Osteocyte (in vitro differentiated cells): ENCODE results near the gene GSTT2. TPM values are rescaled to one million over a fixed set of nuclear protein-coding genes. Genes with fewer than 3 reads are reported as not detected.
A peak's percentile ranks its signal among the peaks of the same experiment; 100 is the strongest.
"Not testable (repeated sequence)": the region's sequence is repeated elsewhere in the genome, so short reads cannot be mapped to it uniquely, and the experiment has no call there.

Experiments
- DNase-seq: peaks from one replicate; pipeline ENCODE4 v3.0.0; 2021; ENCODE audit warnings: mixed read lengths; ENCODE audit not compliant: unreplicated experiment; ENCODE audit errors: extremely low spot score
- H3K27ac Mint-ChIP-seq: one replicate; pipeline ENCODE4 v1.8.0; 2021; ENCODE audit warnings: mild to moderate bottlenecking, mixed read lengths; ENCODE audit not compliant: unreplicated experiment
- H3K27me3 Mint-ChIP-seq: one replicate; pipeline ENCODE4 v1.8.0; 2021; ENCODE audit warnings: mixed read lengths; ENCODE audit not compliant: unreplicated experiment
- H3K36me3 Mint-ChIP-seq: one replicate; pipeline ENCODE4 v1.8.0; 2021; ENCODE audit warnings: mixed read lengths; ENCODE audit not compliant: unreplicated experiment
- H3K4me1 Mint-ChIP-seq: one replicate; pipeline ENCODE4 v1.8.0; 2021; ENCODE audit warnings: mixed read lengths; ENCODE audit not compliant: unreplicated experiment
- H3K4me3 Mint-ChIP-seq: one replicate; pipeline ENCODE4 v1.8.0; 2021; ENCODE audit warnings: mild to moderate bottlenecking, moderate library complexity, mixed read lengths; ENCODE audit not compliant: unreplicated experiment
- H3K9me3 Mint-ChIP-seq: one replicate; pipeline ENCODE4 v1.8.0; 2021; ENCODE audit warnings: mixed read lengths; ENCODE audit not compliant: unreplicated experiment
- total RNA-seq: library from RNA; stranded (reverse); gene quantifications from 2 replicates; pipeline ENCODE4 v1.2.1, GENCODE V29; 2021
- TF ChIP-seq, protein P1 (sequence below): fragments of 200-600 bp; sonication (generic); IDR thresholded peaks from 2 replicates; pipeline ENCODE4 v1.5.0; 2021; ENCODE audit warnings: antibody characterized with exemption, mild to moderate bottlenecking, moderate library complexity

The GSTT2 gene
- total RNA-seq, 1 donor from 2014 or later, result not detected

DNA sequence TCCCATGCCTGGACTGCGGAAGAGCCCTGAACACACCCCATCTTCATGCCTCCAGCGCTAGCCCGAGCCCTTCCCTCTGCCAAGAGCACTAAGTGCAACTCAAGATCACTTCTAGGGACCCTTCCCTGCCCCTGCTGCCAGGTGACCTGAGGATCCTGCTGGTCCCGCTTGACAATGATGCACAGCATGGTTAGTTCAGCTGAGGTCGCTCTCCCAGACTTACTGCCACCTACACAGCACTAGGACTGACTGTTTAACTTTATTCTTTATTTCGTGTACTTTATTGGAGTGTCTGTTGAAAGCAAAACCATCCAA is 25.0 kb upstream of the GSTT2 start:
- not testable (repeated sequence) for H3K4me3 Mint-ChIP-seq, H3K4me1 Mint-ChIP-seq, H3K9me3 Mint-ChIP-seq, DNase-seq, H3K27ac Mint-ChIP-seq, H3K36me3 Mint-ChIP-seq, H3K27me3 Mint-ChIP-seq

DNA sequence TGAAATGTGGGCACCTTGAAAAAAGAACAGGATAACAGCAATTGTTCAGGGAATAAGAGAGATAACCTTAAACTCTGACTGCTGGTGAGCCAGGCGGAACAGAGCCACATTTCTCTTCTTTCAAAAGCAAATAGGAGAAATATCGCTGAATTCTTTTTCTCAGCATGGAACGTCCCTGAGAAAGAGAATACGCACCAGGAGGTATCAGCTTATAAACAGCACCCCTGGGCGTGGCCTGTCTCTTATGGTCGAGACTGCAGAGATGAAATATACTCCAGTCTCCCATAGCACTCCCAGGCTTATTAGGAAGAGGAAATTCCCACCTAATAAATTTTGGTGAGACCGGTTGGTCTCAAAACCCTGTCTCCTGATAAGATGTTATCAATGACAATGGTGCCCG is 24.0 kb upstream of the GSTT2 start:
- not testable (repeated sequence) for H3K27me3 Mint-ChIP-seq, H3K9me3 Mint-ChIP-seq, DNase-seq, H3K4me1 Mint-ChIP-seq, H3K27ac Mint-ChIP-seq, H3K36me3 Mint-ChIP-seq, H3K4me3 Mint-ChIP-seq

DNA sequence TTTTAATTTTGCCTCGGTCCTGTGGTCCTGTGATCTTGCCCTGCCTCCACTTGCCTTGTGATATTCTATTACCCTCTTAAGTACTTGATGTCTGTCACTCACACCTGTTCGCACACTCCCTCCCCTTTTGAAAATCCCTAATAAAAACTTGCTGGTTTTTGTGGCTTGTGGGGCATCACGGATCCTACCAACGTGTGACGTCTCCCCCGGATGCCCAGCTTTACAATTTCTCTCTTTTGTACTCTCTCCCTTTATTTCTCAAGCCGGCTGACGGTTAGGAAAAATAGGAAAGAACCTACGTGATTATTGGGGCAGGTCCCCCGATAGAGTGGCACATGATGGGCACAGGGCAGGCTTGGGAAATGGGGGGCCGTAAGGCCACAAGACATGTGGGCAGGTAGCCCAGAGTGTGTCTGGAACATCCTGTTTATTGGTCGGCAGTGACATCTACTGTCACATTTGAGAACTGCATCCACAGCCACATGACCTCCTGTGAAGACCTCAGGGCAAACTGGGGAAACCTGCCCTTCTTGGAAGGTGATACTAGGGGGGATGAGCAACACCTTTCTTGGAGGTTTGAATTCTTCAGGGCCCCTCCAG is 23.5 kb upstream of the GSTT2 start:
- H3K4me1 Mint-ChIP-seq, H3K9me3 Mint-ChIP-seq, H3K4me3 Mint-ChIP-seq, H3K27ac Mint-ChIP-seq, H3K27me3 Mint-ChIP-seq, H3K36me3 Mint-ChIP-seq: not testable (repeated sequence)
- peak; percentile 87 for DNase-seq
- TF ChIP-seq, protein P1, sequence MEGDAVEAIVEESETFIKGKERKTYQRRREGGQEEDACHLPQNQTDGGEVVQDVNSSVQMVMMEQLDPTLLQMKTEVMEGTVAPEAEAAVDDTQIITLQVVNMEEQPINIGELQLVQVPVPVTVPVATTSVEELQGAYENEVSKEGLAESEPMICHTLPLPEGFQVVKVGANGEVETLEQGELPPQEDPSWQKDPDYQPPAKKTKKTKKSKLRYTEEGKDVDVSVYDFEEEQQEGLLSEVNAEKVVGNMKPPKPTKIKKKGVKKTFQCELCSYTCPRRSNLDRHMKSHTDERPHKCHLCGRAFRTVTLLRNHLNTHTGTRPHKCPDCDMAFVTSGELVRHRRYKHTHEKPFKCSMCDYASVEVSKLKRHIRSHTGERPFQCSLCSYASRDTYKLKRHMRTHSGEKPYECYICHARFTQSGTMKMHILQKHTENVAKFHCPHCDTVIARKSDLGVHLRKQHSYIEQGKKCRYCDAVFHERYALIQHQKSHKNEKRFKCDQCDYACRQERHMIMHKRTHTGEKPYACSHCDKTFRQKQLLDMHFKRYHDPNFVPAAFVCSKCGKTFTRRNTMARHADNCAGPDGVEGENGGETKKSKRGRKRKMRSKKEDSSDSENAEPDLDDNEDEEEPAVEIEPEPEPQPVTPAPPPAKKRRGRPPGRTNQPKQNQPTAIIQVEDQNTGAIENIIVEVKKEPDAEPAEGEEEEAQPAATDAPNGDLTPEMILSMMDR, result peak; percentile 82

DNA sequence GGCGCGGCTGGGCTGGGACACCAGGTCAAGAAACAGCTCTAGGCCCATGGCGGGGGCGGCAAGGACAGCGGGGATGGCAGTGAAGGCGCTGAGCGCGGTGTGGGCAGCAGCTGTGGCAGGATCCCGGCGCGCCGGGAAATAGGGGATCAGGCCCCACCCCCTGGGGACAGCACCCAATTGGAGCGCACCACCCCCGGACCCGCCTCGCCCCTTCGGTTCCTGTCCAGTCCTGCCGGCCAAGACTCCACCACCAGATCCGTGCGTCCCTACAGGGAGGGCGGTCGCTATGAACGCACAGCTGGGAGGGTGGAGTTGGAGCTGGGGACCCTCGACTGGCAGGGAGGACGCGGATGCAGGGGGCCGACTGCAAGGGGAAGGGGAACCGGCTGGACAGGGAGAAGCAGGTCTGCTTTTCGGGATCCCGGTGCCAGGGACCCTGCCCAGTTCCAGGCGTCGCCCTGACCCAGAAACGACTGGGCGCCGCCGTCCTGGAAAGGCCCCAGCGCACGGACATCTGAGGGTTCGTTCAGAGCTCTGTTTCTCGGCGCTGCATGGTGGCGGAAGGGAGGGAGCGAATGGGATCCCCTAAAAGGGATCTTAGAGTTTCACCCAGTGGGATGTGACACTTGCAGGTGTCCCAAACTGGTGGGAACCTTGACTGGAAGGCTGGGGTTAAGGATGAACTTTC is 18.7 kb upstream of the GSTT2 start, which contains the start of gene GSTT2B:
GSTT2B (minus strand) TSS at position 112 of the 688 bp plus-strand sequence; CDS start at position 48, 64 bp downstream.
- H3K4me3 Mint-ChIP-seq, H3K27me3 Mint-ChIP-seq, H3K27ac Mint-ChIP-seq, DNase-seq, H3K4me1 Mint-ChIP-seq, H3K9me3 Mint-ChIP-seq, H3K36me3 Mint-ChIP-seq: not testable (repeated sequence)

DNA sequence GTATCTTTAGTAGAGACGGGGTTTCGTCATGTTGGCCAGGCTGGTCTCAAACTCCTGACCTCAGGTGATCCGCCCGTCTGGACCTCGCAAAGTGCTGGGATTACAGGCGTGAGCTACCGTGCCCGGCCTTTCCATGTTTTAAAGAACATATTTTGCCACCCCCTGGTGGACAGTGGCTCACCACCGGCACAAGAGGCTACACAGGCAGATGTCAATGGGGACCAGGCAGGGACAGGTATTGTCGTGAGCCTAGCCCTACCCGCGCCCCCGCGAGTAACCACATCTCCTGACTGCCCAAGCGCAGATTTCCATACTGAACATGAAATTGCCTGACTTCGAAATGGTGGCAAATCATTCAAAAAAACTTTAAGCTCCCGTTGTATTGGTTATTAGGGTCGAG is 13.8 kb upstream of the GSTT2 start:
- peaks cover 11% of the 10 kb centered on the region for H3K36me3 Mint-ChIP-seq
- H3K27ac Mint-ChIP-seq, H3K4me1 Mint-ChIP-seq, DNase-seq, H3K27me3 Mint-ChIP-seq, H3K9me3 Mint-ChIP-seq, H3K4me3 Mint-ChIP-seq: not testable (repeated sequence)

DNA sequence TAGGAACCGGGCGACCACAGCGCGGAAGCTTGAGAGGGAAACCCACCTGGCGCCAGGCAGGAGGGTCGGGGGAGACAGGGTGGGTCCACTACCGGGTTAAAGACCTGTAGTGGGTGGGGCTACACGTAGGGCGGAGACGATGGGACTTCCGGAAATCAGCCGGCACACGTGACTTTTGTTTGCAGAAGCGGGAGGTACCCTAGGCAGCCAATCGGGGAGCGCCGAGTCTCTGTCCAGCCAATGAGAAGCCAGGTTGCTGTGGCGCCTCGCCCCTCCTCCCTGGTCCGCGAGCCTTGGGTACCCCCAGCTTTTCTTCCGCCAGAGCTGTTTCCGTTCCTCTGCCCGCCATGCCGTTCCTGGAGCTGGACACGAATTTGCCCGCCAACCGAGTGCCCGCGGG is 13.4 kb upstream of the GSTT2 start, which contains the start of gene DDTL:
DDTL (plus strand) TSS at position 321 of the 400 bp plus-strand sequence; CDS start at position 348, 27 bp downstream.
- H3K4me3 Mint-ChIP-seq, DNase-seq, H3K9me3 Mint-ChIP-seq, H3K27ac Mint-ChIP-seq, H3K27me3 Mint-ChIP-seq, H3K4me1 Mint-ChIP-seq: not testable (repeated sequence)
- peaks cover 14% of the 10 kb centered on the region for H3K36me3 Mint-ChIP-seq

DNA sequence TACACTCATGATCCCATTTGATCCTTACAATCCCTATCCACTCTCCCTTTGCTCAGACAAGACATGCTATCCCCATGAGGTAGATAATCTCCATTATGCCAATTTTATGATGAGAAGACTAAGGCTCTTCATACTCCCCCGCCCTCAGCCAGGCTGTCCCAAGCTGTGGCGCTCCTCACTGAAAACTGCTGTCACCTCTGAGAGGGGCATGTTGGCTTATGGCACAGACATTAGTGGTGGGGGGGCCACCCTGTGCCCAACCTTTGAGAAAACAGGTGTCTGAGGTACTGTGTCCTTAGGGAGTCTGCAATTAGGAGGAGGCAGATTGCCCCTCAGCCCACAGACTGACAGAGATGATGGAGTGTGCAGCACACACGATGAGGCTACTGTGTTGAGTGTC is 10.9 kb upstream of the GSTT2 start:
- Mint-ChIP-seq H3K9me3 (no peaks in the 10 kb centered on the region), H3K4me3 (no peak overlapping the region), H3K36me3 (peaks cover 17% of the 10 kb centered on the region), H3K27ac (no peak overlapping the region), H3K27me3 (no peaks in the 10 kb centered on the region), H3K4me1 (peaks cover 2% of the 10 kb centered on the region)
- DNase-seq, result no peak
- TF ChIP-seq, protein P1, result no peak
